Measurements from ENCODE around the gene ELN. TPM values are rescaled to one million over a fixed set of nuclear protein-coding genes. Genes with fewer than 3 reads are reported as not detected.

Gene ELN
- total and polyA plus RNA-seq, 2 of the 4 experiments (the other 2 are of a cell fraction) = 2.2 to 14.3 TPM

DNA sequence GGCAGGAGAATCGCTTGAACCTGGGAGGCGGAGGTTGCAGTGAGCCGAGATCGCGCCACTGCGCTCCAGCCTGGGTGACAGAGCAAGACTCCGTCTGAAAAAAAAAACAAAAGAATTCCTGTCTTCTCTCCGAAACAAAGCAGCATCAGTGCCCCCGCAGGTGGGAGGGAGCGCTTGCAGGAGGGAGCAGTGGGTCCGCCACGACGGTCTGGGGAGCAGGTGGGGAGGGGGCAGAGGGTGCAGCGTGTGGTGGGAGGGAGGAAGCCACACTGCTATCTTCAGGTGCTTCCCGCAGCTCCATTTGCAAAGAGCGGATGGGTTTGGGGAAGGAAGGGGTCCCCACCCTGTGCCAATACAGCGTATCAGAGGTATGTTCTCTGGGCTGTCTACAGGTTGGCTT is 87.4 kb downstream of the ELN start:
- ChIA-PET POLR2A (ENCODE audit: unreplicated experiment) (no interaction called here), CTCF (no interaction called here)
- peaks cover 41% of the 10 kb centered on the region for H3K36me3 ChIP-seq (ENCODE audit: control insufficient read depth, insufficient read depth, low read length)
- H3K14ac ChIP-seq (replicated peaks; ENCODE audit: low read depth, low read length) = no peak overlapping the region
- H2BK15ac ChIP-seq (ENCODE audit: low read depth, low read length) = no peak overlapping the region
- no TSS peak for BruUV-seq (replicated peaks)
- WGBS, 2 experiments (ENCODE audit: extremely low coverage in 2 of 2, insufficient read length in 1 of 2) = 100% methylated on average over 1 of the region's 17 CpGs; no CpG with 5 or more reads in 1 of the 2 experiments
- TF ChIP-seq RCOR1 (IDR thresholded peaks at IDR 0.05; ENCODE audit: insufficient replicate concordance, low read length) (no peak), CHD1 (IDR thresholded peaks at IDR 0.05; ENCODE audit: low read depth, low read length) (no peak), BHLHE40 (IDR thresholded peaks at IDR 0.05; ENCODE audit: low read depth, low read length) (no peak), MAZ (IDR thresholded peaks at IDR 0.05; ENCODE audit: borderline replicate concordance, low read depth, low read length) (no peak), MXI1 (IDR thresholded peaks at IDR 0.05; ENCODE audit: borderline replicate concordance, low read depth, low read length) (no peak), CEBPB (IDR thresholded peaks at IDR 0.05; ENCODE audit: low read depth, low read length) (no peak), FOS (IDR thresholded peaks at IDR 0.05; ENCODE audit: low read depth, low read length) (no peak), POLR2A (IDR thresholded peaks at IDR 0.05; ENCODE audit: low read depth, low read length) (no peak), NFE2L2 (IDR thresholded peaks at IDR 0.05; ENCODE audit: low read depth, low read length) (no peak), SMC3 (IDR thresholded peaks at IDR 0.05; ENCODE audit: low read depth, low read length) (no peak), MAFK (IDR thresholded peaks at IDR 0.05; ENCODE audit: low read depth, low read length) (no peak), RFX5 (IDR thresholded peaks at IDR 0.05; ENCODE audit: low read depth, low read length) (no peak), RAD21 (IDR thresholded peaks at IDR 0.05; ENCODE audit: low read length) (no peak)
- TF ChIP-seq, protein P1, sequence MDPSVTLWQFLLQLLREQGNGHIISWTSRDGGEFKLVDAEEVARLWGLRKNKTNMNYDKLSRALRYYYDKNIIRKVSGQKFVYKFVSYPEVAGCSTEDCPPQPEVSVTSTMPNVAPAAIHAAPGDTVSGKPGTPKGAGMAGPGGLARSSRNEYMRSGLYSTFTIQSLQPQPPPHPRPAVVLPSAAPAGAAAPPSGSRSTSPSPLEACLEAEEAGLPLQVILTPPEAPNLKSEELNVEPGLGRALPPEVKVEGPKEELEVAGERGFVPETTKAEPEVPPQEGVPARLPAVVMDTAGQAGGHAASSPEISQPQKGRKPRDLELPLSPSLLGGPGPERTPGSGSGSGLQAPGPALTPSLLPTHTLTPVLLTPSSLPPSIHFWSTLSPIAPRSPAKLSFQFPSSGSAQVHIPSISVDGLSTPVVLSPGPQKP (IDR thresholded peaks at IDR 0.05; ENCODE audit: borderline replicate concordance, low read depth, low read length) = no peak
- TF ChIP-seq, protein P2, sequence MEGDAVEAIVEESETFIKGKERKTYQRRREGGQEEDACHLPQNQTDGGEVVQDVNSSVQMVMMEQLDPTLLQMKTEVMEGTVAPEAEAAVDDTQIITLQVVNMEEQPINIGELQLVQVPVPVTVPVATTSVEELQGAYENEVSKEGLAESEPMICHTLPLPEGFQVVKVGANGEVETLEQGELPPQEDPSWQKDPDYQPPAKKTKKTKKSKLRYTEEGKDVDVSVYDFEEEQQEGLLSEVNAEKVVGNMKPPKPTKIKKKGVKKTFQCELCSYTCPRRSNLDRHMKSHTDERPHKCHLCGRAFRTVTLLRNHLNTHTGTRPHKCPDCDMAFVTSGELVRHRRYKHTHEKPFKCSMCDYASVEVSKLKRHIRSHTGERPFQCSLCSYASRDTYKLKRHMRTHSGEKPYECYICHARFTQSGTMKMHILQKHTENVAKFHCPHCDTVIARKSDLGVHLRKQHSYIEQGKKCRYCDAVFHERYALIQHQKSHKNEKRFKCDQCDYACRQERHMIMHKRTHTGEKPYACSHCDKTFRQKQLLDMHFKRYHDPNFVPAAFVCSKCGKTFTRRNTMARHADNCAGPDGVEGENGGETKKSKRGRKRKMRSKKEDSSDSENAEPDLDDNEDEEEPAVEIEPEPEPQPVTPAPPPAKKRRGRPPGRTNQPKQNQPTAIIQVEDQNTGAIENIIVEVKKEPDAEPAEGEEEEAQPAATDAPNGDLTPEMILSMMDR (conservative IDR thresholded peaks at IDR 0.05; ENCODE audit: low read depth, low read length) = no peak; the same call in 1 of the 2 replicates
- TF ChIP-seq, protein P3, sequence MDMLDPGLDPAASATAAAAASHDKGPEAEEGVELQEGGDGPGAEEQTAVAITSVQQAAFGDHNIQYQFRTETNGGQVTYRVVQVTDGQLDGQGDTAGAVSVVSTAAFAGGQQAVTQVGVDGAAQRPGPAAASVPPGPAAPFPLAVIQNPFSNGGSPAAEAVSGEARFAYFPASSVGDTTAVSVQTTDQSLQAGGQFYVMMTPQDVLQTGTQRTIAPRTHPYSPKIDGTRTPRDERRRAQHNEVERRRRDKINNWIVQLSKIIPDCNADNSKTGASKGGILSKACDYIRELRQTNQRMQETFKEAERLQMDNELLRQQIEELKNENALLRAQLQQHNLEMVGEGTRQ (IDR thresholded peaks at IDR 0.05; ENCODE audit: low read depth, low read length) = no peak
- H3K23ac ChIP-seq (ENCODE audit: low read depth, low read length) = no peak overlapping the region
- intact Hi-C loops (cut with micrococcal nuclease) = no loop called here
- no peak overlapping the region for H3K9ac ChIP-seq (ENCODE audit: low read depth, low read length)
- H3K4me2 ChIP-seq (ENCODE audit: low read depth, low read length) = no peak overlapping the region
- H4K20me1 ChIP-seq (ENCODE audit: insufficient read depth, low read length) = no peaks in the 10 kb centered on the region
- no peaks in the 10 kb centered on the region for H3K4me1 ChIP-seq (ENCODE audit: control insufficient read depth, insufficient read depth, low read length)
- no peak overlapping the region for H2BK5ac ChIP-seq (ENCODE audit: low read depth, low read length, poor library complexity, severe bottlenecking)
- no peaks in the 10 kb centered on the region for H3K9me3 ChIP-seq (ENCODE audit: control insufficient read depth, insufficient read depth, low read length)
- in situ Hi-C loops (cut with MboI; ENCODE audit: low sequenced_read_pairs) = no loop called here
- H3K4ac ChIP-seq (ENCODE audit: low read depth, low read length) = no peak overlapping the region
- H2BK120ac ChIP-seq (ENCODE audit: low read depth, low read length) = no peak overlapping the region
- dilution Hi-C loops (cut with HindIII; ENCODE audit: low sequenced_read_pairs, unreplicated experiment) = no loop called here
- H2BK20ac ChIP-seq (ENCODE audit: low read depth, low read length) = no peak overlapping the region
- ATAC-seq (ENCODE audit: low read depth) (no peak), DNase-seq (no peak)
- H3K56ac ChIP-seq (ENCODE audit: extremely low read depth, insufficient read depth, low read length) = no peak overlapping the region
- H4K91ac ChIP-seq (ENCODE audit: insufficient read depth, low read depth, low read length) = no peak overlapping the region
- no peak overlapping the region for H3K18ac ChIP-seq (ENCODE audit: low read depth, low read length)
- no peaks in the 10 kb centered on the region for H3K79me1 ChIP-seq (ENCODE audit: low read depth in 1 of 2, low read length in 2 of 2)
- no peaks in the 10 kb centered on the region for H3K27me3 ChIP-seq (ENCODE audit: control insufficient read depth, insufficient read depth, low read length)
- H3K4me3 ChIP-seq (ENCODE audit: insufficient read depth, low read depth, low read length) = no peak overlapping the region
- H3K27ac ChIP-seq (ENCODE audit: insufficient read depth, low read length) = no peak overlapping the region
- H2AFZ ChIP-seq (replicated peaks; ENCODE audit: low read length, poor library complexity) = no peak overlapping the region
- H4K5ac ChIP-seq (ENCODE audit: low read depth, low read length) = no peak overlapping the region
- H2AK5ac ChIP-seq (ENCODE audit: low read depth, low read length) = no peak overlapping the region
- no peaks in the 10 kb centered on the region for H3K9me1 ChIP-seq (ENCODE audit: insufficient read depth, low read length)
- no peak overlapping the region for H2AK9ac ChIP-seq (replicated peaks; ENCODE audit: low read depth, low read length, poor library complexity)
- H4K8ac ChIP-seq (ENCODE audit: low read depth in 2 of 2, low read length in 2 of 2) = no peak overlapping the region

Measured in IMR-90 (cell line).